ENCODE measurements around the gene EPHA2.

EPHA2 gene

DNA sequence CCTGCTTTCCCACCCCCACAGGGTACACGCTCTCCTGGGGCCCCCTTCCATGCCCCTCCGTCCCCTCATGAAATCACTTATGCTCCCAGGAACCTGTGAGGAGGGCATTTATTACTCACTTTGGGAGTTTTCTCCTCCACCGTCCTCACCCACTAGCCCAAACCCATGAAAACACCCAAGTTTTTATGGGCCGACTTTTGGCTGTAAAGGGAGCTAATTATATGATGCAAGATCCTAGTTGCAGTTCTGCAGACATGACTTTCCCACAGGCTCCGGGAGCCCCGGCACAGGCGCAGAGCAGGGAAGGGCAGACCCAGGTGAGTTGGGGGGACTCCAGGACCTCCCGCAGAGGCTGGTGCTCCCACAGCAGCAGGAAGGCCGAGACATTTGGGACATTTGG is 29.7 kb downstream of the EPHA2 start:
- TF ChIP-seq, protein P1, sequence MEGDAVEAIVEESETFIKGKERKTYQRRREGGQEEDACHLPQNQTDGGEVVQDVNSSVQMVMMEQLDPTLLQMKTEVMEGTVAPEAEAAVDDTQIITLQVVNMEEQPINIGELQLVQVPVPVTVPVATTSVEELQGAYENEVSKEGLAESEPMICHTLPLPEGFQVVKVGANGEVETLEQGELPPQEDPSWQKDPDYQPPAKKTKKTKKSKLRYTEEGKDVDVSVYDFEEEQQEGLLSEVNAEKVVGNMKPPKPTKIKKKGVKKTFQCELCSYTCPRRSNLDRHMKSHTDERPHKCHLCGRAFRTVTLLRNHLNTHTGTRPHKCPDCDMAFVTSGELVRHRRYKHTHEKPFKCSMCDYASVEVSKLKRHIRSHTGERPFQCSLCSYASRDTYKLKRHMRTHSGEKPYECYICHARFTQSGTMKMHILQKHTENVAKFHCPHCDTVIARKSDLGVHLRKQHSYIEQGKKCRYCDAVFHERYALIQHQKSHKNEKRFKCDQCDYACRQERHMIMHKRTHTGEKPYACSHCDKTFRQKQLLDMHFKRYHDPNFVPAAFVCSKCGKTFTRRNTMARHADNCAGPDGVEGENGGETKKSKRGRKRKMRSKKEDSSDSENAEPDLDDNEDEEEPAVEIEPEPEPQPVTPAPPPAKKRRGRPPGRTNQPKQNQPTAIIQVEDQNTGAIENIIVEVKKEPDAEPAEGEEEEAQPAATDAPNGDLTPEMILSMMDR (conservative IDR thresholded peaks at IDR 0.05; ENCODE audit: low read depth, low read length), result no peak
- H3K4me3 ChIP-seq (ENCODE audit: low read length), result no peak overlapping the region
- DNase-seq (ENCODE audit: low read depth), result no peak

DNA sequence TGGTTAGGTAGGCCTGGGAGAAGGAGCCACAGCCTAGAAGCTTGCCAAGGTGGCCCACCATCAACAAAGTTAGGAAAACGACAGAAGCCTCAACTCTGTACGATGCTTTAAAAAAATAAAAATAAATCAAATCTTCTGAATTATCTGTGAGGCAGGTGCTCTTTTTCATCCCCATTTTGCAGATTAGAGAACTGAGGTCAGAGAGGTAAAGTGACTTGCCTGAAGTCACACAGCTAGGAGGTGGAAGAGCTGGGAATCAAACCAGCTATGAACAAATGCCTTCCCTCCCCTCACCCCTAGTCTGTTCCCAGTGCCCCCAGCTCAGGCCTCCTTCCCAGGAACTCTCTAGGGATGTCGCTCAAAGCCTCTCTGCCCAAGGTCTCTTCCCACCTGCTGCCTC is 30.4 kb downstream of the EPHA2 start:
- no peak for DNase-seq (ENCODE audit: low read depth)
- TF ChIP-seq, protein P1 (conservative IDR thresholded peaks at IDR 0.05; ENCODE audit: low read depth, low read length), result no peak
- no peak overlapping the region for H3K4me3 ChIP-seq (ENCODE audit: low read length)

DNA sequence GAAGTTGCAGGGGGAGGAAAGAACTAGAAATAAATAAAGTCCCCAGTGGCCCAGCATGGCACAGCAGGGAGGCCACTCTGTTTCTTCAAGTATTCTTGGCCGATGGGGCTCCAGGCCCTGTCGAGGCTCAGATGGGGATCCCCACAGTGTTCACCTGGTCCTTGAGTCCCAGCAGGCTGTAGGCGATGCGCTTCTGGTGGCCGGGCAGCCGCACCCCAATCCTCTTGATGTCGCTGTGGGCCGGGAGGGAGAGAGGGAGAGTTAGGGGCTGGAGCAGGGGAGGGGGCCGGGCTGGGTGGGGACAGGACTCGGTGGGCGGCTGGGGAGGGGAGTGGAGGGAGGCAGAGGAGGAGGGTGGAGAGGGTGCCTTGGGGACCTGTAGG is 30.8 kb downstream of the EPHA2 start:
- no peak for DNase-seq (ENCODE audit: low read depth)
- TF ChIP-seq, protein P1 (conservative IDR thresholded peaks at IDR 0.05; ENCODE audit: low read depth, low read length), result no peak

DNA sequence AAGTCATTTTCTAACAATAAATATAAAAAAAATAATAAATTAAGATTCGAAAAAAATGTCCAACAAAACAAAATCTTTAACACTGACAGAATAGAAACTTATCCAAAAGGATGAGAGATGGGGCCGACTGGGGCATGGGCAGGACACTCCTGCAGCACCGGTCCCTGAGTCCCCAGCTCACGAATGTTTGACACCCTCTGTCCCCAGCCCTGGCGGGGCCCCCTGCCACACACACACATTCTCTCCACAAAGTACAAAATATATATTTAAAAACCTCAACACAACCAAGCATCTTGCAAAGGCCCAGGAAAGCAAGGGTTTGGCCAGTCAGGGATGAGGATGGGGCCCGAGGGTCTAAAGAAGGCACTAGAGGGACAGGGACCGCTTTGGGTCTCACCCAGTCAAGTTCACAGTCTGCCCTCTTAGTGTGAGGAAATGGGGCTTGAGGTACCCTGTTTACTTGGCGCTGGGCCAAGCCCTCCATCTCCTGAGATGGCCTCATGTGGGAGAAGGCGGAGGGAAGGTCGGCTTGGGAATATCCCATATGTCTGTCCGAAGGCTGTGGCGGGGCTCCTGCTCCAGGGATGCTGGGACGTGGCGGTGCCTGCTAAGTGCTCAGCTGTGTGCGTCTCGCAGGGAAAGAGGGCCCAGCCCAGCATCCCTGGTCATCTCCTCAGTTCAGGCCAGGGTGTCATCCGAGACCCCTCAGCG is 31.3 kb downstream of the EPHA2 start:
- no peak overlapping the region for H3K4me3 ChIP-seq (ENCODE audit: low read length)
- TF ChIP-seq, protein P1 (conservative IDR thresholded peaks at IDR 0.05; ENCODE audit: low read depth, low read length), result no peak
- DNase-seq (ENCODE audit: low read depth), result no peak

More for the DNA sequence above, 30.8 kb downstream of the EPHA2 start:
- no peak overlapping the region for H3K4me3 ChIP-seq (ENCODE audit: low read length)

DNA sequence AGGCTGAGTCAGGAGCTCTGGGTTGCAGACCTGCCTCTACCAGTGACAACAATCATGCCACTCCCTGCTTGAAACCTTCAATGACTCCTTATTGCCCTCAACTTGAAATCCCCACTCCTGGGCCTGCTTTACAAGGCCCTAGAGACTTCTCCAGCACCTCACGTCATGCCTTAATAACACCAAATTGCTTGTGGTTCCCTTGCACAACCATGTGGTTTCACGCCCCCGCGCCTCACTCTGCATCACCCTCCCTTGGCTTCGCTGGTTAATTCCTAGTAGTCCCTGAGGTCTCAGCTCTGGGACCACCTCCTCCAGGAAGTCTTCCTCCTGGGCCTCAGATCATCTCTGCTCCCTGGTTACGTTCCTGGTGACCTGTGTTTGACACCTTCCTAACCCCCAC is 33.0 kb downstream of the EPHA2 start:
- H3K4me3 ChIP-seq (ENCODE audit: low read length), result no peak overlapping the region
- DNase-seq (ENCODE audit: low read depth), result no peak
- TF ChIP-seq, protein P1 (conservative IDR thresholded peaks at IDR 0.05; ENCODE audit: low read depth, low read length), result no peak

DNA sequence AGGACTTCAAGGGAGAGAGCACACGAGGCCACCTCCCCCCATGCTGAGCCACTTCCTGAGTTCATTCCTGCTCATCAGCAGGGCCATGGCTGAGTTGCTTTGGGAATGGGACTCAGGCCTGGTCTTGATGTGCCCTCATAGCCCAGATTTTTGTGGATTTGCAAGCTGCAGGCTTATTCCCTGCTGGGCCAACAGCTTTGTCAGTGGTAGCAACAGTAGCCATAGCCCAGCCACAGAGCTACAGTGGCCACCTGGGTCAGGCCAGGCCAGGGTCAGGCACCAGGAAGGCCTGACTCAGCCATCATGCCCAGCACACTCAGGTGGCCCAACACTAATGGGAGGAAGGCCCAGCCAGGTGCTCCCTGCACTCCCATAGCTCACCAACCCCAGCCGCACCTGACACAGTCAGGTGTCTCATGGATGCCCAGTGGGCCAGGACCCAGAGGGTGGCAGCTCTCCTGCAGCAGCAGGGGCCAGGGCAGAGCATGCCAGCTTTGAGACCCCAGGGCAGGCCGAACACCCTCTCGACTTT is 33.5 kb downstream of the EPHA2 start:
- TF ChIP-seq, protein P1 (conservative IDR thresholded peaks at IDR 0.05; ENCODE audit: low read depth, low read length), result no peak
- DNase-seq (ENCODE audit: low read depth), result no peak
- H3K4me3 ChIP-seq (ENCODE audit: low read length), result no peak overlapping the region

DNA sequence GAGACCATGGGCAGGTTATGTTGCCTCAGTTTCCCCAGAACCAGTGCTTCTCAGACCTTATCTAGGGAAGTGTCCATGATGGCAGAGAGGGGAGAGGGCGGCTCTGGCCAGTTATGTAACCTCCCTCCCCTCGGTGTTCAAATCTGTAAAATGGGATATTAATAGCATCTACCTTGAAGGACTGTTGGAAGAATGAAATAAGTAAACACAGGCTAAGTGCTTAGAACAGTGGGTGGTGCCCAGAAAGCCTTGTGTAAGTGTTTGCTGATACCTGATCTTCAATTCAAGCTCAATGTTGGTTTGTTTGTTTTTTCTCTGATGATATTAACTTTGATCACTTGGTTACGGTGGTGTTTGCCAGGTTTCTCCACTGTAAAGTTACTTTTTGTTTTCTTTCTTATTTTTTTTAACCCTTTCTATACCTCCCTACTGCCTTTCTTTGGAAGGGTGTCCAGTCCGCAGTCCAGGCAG is 34.9 kb downstream of the EPHA2 start:
- H3K4me3 ChIP-seq (ENCODE audit: low read length), result no peak overlapping the region
- TF ChIP-seq, protein P1 (conservative IDR thresholded peaks at IDR 0.05; ENCODE audit: low read depth, low read length), result no peak
- DNase-seq (ENCODE audit: low read depth), result no peak
